Esophagus mucosa (tissue), 1 donor: ENCODE measurements around the gene PNPLA4. TPM values are rescaled to one million over a fixed set of nuclear protein-coding genes. Genes with fewer than 3 reads are reported as not detected.

Experiments used
- ATAC-seq: fragments of 200-7000 bp; cut with Tn5 transposase; one replicate; pipeline ENCODE4 v1.9.1; 2020
- total RNA-seq: library from RNA; stranded (reverse); gene quantifications from one replicate; pipeline ENCODE4 v1.2.4, GENCODE V29; 2023
- donor health status: DM: yes; HTN: yes; CAD: no.

The PNPLA4 gene
- total RNA-seq, 1 donor from 2014 or later: 36.0 TPM

GRCh38 chrX:7852166-7852565 lies 75.0 kb downstream of the PNPLA4 start:
- ATAC-seq: no peak

Other genes with a start within 250 kb of the PNPLA4 start
- gene VCX, start 84.2 kb downstream of the PNPLA4 start, total RNA-seq: not detected
- not detected for gene VCX2, start 243.9 kb upstream of the PNPLA4 start, total RNA-seq